GM12878 (cell line): ENCODE measurements around the gene FOXO1. TPM values are rescaled to one million over a fixed set of nuclear protein-coding genes. Genes with fewer than 3 reads are reported as not detected.

Source experiments
- HSF1 ChIP-seq: fragments of 150-350 bp; IDR thresholded peaks from 2 replicates; pipeline ENCODE4 v1.6.1; 2014; ENCODE audit warnings: mild to moderate bottlenecking, low read depth, low read length
- MEF2B ChIP-seq: fragments of 450-650 bp; IDR thresholded peaks from 2 replicates; pipeline ENCODE4 v1.6.1; 2018; ENCODE audit warnings: mild to moderate bottlenecking, moderate library complexity; ENCODE audit not compliant: partially characterized antibody, poor library complexity, severe bottlenecking
- MXI1 ChIP-seq: fragments of 150-350 bp; IDR thresholded peaks from 2 replicates; pipeline ENCODE4 v1.6.1; 2011; ENCODE audit warnings: low read depth, mild to moderate bottlenecking, inconsistent platforms, low read length, improper control_type of control experiment
- NR2F1 ChIP-seq: fragments of 450-650 bp; conservative IDR thresholded peaks from 2 replicates; pipeline ENCODE4 v1.6.1; 2017; ENCODE audit warnings: mild to moderate bottlenecking
- RB1 ChIP-seq: fragments of 450-650 bp; formaldehyde crosslinking; IDR thresholded peaks from 2 replicates; pipeline ENCODE4 v1.6.1; 2017; ENCODE audit warnings: mild to moderate bottlenecking, borderline replicate concordance
- RCOR1 ChIP-seq: conservative IDR thresholded peaks from 2 replicates; pipeline ENCODE4 v1.6.1; 2012; ENCODE audit warnings: low read depth, low read length, improper control_type of control experiment
- RELB ChIP-seq: fragments of 450-650 bp; IDR thresholded peaks from 2 replicates; pipeline ENCODE4 v1.6.1; 2017; ENCODE audit warnings: low read depth, mild to moderate bottlenecking, moderate library complexity
- SKIL ChIP-seq: fragments of 450-650 bp; IDR thresholded peaks from 2 replicates; pipeline ENCODE4 v1.6.1; 2017; ENCODE audit warnings: mild to moderate bottlenecking, low read depth, inconsistent platforms; ENCODE audit not compliant: poor library complexity, severe bottlenecking
- TARDBP ChIP-seq: IDR thresholded peaks from 2 replicates; pipeline ENCODE4 v1.6.1; 2016; ENCODE audit warnings: borderline replicate concordance
- TCF12 ChIP-seq: IDR thresholded peaks from 2 replicates; pipeline ENCODE4 v1.6.1; 2011; ENCODE audit warnings: low read depth, mild to moderate bottlenecking, low read length
- ZBTB33 ChIP-seq: fragments of 450-650 bp; IDR thresholded peaks from 2 replicates; pipeline ENCODE4 v1.6.1; 2017; ENCODE audit warnings: mild to moderate bottlenecking
- ZNF384 ChIP-seq: IDR thresholded peaks from 2 replicates; pipeline ENCODE4 v1.6.1; 2012; ENCODE audit warnings: low read depth, mild to moderate bottlenecking, low read length, improper control_type of control experiment, borderline replicate concordance
- ZNF592 ChIP-seq: fragments of 450-650 bp; IDR thresholded peaks from 2 replicates; pipeline ENCODE4 v1.6.1; 2017; ENCODE audit warnings: mild to moderate bottlenecking, moderate library complexity
- ZSCAN29 ChIP-seq: fragments of 450-650 bp; IDR thresholded peaks from 2 replicates; pipeline ENCODE4 v1.6.1; 2017; ENCODE audit warnings: mild to moderate bottlenecking, moderate library complexity
- polyA plus RNA-seq, 11 experiments: library from polyadenylated mRNA; depleted of rRNA in 4 of 11; unstranded in 6 of 11; stranded (reverse) in 5 of 11; fragments of >200 nt; fragmentation: Nextera tagmentation in 4 of 11; fragmentation: Illumina TruSeq in 1 of 11; extraction: Ambion mirVana in 4 of 11; extraction: Trizol in 1 of 11; gene quantifications; 1 replicate in 1 of 11; 2 replicates in 10 of 11; pipeline versions ENCODE4 v1.2.1 to v1.2.3, GENCODE V29; 2011 to 2016; ENCODE audit warnings: inconsistent platforms in 2 of 11, missing spikeins in 2 of 11, low read depth in 1 of 11
- total RNA-seq, 4 experiments: library from RNA; depleted of rRNA in 3 of 4; stranded (reverse); fragments of >200 nt in 3 of 4; fragmentation: Illumina TruSeq in 1 of 4; extraction: Trizol in 1 of 4; gene quantifications; 2 replicates each; pipeline versions ENCODE4 v1.2.1 to v1.2.3, GENCODE V29; 2013 to 2021
- TF ChIP-seq, protein P1 (sequence below): fragments of 450-650 bp; IDR thresholded peaks from 2 replicates; pipeline ENCODE4 v1.6.1; 2014; ENCODE audit warnings: mild to moderate bottlenecking
- TF ChIP-seq, protein P2 (sequence below): IDR thresholded peaks from 2 replicates; pipeline ENCODE4 v1.6.1; 2011; ENCODE audit warnings: low read depth, mild to moderate bottlenecking, low read length, moderate library complexity, borderline replicate concordance; ENCODE audit errors: extremely low read depth

FOXO1 gene
- total and polyA plus RNA-seq, 10 of the 15 experiments (the other 5 are each of a cell fraction or from before 2014, with no cell fraction given), result 0.58 to 8.3 (median 0.88) TPM

DNA sequence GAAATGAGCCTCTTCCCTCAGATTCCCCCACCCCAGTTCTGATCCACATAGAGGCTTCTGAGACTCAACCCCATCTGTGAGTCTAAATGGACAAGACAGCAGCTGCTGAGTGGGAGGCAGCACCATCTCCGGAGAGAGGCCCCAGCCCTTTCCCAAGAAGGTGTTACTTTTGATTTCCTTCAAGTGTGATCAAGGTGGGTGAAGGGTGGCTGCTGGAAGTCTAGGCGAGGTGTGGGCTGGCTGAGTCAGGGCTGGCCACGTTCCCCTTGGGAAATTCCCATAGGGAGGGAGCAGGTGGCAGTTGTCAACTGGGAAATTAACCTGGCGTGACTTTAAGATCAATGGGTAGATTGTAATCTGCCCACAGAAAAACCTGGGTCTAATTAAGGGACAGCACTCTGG, 148.0 kb downstream of the FOXO1 start (continued):
- TF ChIP-seq ZBTB33 (no peak), ZNF592 (no peak), SKIL (peak; percentile 55), RB1 (no peak), NR2F1 (peak; percentile 83), HSF1 (no peak), TARDBP (no peak), RCOR1 (no peak; the same call in 1 of the 2 replicates), TCF12 (peak; percentile 93), MXI1 (no peak), ZSCAN29 (peak; percentile 25; the same call in 1 of the 2 replicates), RELB (peak; percentile 96), ZNF384 (no peak), MEF2B (peak; percentile 80)
- TF ChIP-seq, protein P1, sequence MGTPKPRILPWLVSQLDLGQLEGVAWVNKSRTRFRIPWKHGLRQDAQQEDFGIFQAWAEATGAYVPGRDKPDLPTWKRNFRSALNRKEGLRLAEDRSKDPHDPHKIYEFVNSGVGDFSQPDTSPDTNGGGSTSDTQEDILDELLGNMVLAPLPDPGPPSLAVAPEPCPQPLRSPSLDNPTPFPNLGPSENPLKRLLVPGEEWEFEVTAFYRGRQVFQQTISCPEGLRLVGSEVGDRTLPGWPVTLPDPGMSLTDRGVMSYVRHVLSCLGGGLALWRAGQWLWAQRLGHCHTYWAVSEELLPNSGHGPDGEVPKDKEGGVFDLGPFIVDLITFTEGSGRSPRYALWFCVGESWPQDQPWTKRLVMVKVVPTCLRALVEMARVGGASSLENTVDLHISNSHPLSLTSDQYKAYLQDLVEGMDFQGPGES, result no peak
- TF ChIP-seq, protein P2, sequence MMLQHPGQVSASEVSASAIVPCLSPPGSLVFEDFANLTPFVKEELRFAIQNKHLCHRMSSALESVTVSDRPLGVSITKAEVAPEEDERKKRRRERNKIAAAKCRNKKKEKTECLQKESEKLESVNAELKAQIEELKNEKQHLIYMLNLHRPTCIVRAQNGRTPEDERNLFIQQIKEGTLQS, result no peak
